Memory B cell (primary cell): ENCODE data around the gene SOCS6.

Experiments used
- ATAC-seq: fragments of 150-1000 bp; cut with Tn5 transposase; 2 replicates; pipeline ENCODE4 v1.10.0; 2021; ENCODE audit warnings: low read depth, mild to moderate bottlenecking, moderate library complexity
- DNase-seq, 2 donors: peaks; one replicate each; pipeline ENCODE4 v3.0.0; 2022; ENCODE audit warnings: low spot score in 2 of 2
- H3K27ac Mint-ChIP-seq: one replicate; pipeline ENCODE4 v1.8.0; 2022; ENCODE audit warnings: mild to moderate bottlenecking, moderate library complexity, mixed read lengths
- H3K27me3 Mint-ChIP-seq: one replicate; pipeline ENCODE4 v1.8.0; 2022; ENCODE audit warnings: mixed read lengths
- H3K36me3 Mint-ChIP-seq: one replicate; pipeline ENCODE4 v1.8.0; 2022; ENCODE audit warnings: mild to moderate bottlenecking, mixed read lengths
- H3K4me1 Mint-ChIP-seq: one replicate; pipeline ENCODE4 v1.8.0; 2022; ENCODE audit warnings: mixed read lengths
- H3K4me3 Mint-ChIP-seq: one replicate; pipeline ENCODE4 v1.8.0; 2022; ENCODE audit warnings: mild to moderate bottlenecking, moderate library complexity, mixed read lengths
- H3K9me3 Mint-ChIP-seq: one replicate; pipeline ENCODE4 v1.8.0; 2022; ENCODE audit warnings: mixed read lengths

SOCS6 gene

GRCh38 chr18:70295192-70296188, 6.6 kb downstream of the SOCS6 start:
- no peak for DNase-seq
- peaks cover 4% of the 10 kb centered on the region for H3K27me3 Mint-ChIP-seq
- H3K36me3 Mint-ChIP-seq: no peaks in the 10 kb centered on the region
- no peak overlapping the region for H3K4me3 Mint-ChIP-seq
- H3K9me3 Mint-ChIP-seq: no peaks in the 10 kb centered on the region
- H3K4me1 Mint-ChIP-seq: no peaks in the 10 kb centered on the region
- H3K27ac Mint-ChIP-seq: no peak overlapping the region
- no peak for ATAC-seq

- no peak for DNase-seq
- Mint-ChIP-seq H3K9me3 (no peaks in the 10 kb centered on the region), H3K27ac (no peak overlapping the region), H3K4me3 (no peak overlapping the region), H3K36me3 (no peaks in the 10 kb centered on the region), H3K4me1 (no peaks in the 10 kb centered on the region), H3K27me3 (peaks cover 4% of the 10 kb centered on the region)
- ATAC-seq: no peak
These were observed 7.4 kb downstream of the SOCS6 start for GRCh38 chr18:70296289-70296688.

- Mint-ChIP-seq H3K27me3 (peaks cover 4% of the 10 kb centered on the region), H3K4me1 (no peaks in the 10 kb centered on the region), H3K4me3 (no peak overlapping the region), H3K9me3 (no peaks in the 10 kb centered on the region), H3K27ac (no peak overlapping the region), H3K36me3 (no peaks in the 10 kb centered on the region)
- DNase-seq (no peak), ATAC-seq (no peak)
These were observed 7.9 kb downstream of the SOCS6 start for GRCh38 chr18:70296781-70297180.

GRCh38 chr18:70299393-70299792, 10.5 kb downstream of the SOCS6 start:
- ATAC-seq: no peak
- Mint-ChIP-seq H3K9me3 (no peaks in the 10 kb centered on the region), H3K27ac (no peak overlapping the region), H3K4me3 (no peak overlapping the region), H3K27me3 (no peaks in the 10 kb centered on the region), H3K36me3 (no peaks in the 10 kb centered on the region), H3K4me1 (no peaks in the 10 kb centered on the region)
- no peak for DNase-seq

GRCh38 chr18:70301667-70302066, 12.8 kb downstream of the SOCS6 start:
- H3K36me3 Mint-ChIP-seq: no peaks in the 10 kb centered on the region
- ATAC-seq (no peak), DNase-seq (no peak)
- H3K27me3 Mint-ChIP-seq: no peaks in the 10 kb centered on the region
- no peaks in the 10 kb centered on the region for H3K9me3 Mint-ChIP-seq
- H3K4me1 Mint-ChIP-seq: no peaks in the 10 kb centered on the region
- no peak overlapping the region for H3K27ac Mint-ChIP-seq
- H3K4me3 Mint-ChIP-seq: no peak overlapping the region

GRCh38 chr18:70308555-70309294, 19.9 kb downstream of the SOCS6 start:
- H3K4me3 Mint-ChIP-seq: no peak overlapping the region
- H3K36me3 Mint-ChIP-seq: no peaks in the 10 kb centered on the region
- DNase-seq (no peak), ATAC-seq (no peak)
- H3K27ac Mint-ChIP-seq: no peak overlapping the region
- no peaks in the 10 kb centered on the region for H3K27me3 Mint-ChIP-seq
- H3K4me1 Mint-ChIP-seq: no peaks in the 10 kb centered on the region
- peaks cover 5% of the 10 kb centered on the region for H3K9me3 Mint-ChIP-seq

GRCh38 chr18:70310560-70311320, 21.9 kb downstream of the SOCS6 start:
- no peak overlapping the region for H3K4me3 Mint-ChIP-seq
- H3K27ac Mint-ChIP-seq: no peak overlapping the region
- no peaks in the 10 kb centered on the region for H3K36me3 Mint-ChIP-seq
- no peaks in the 10 kb centered on the region for H3K4me1 Mint-ChIP-seq
- H3K9me3 Mint-ChIP-seq: peaks cover 5% of the 10 kb centered on the region
- ATAC-seq: no peak
- DNase-seq: no peak
- H3K27me3 Mint-ChIP-seq: no peaks in the 10 kb centered on the region

GRCh38 chr18:70311726-70312125, 22.9 kb downstream of the SOCS6 start:
- Mint-ChIP-seq H3K27ac (no peak overlapping the region), H3K4me1 (no peaks in the 10 kb centered on the region), H3K27me3 (no peaks in the 10 kb centered on the region), H3K9me3 (peaks cover 5% of the 10 kb centered on the region), H3K36me3 (no peaks in the 10 kb centered on the region), H3K4me3 (no peak overlapping the region)
- no peak for DNase-seq
- no peak for ATAC-seq

- H3K4me3 Mint-ChIP-seq: no peak overlapping the region
- H3K27me3 Mint-ChIP-seq: no peaks in the 10 kb centered on the region
- peaks cover 3% of the 10 kb centered on the region for H3K9me3 Mint-ChIP-seq
- H3K36me3 Mint-ChIP-seq: no peaks in the 10 kb centered on the region
- no peak overlapping the region for H3K27ac Mint-ChIP-seq
- no peak for DNase-seq
- H3K4me1 Mint-ChIP-seq: no peaks in the 10 kb centered on the region
- no peak for ATAC-seq
These were observed 24.8 kb downstream of the SOCS6 start for GRCh38 chr18:70313640-70314039.

GRCh38 chr18:70314151-70314782, 25.4 kb downstream of the SOCS6 start:
- H3K36me3 Mint-ChIP-seq: no peaks in the 10 kb centered on the region
- H3K27me3 Mint-ChIP-seq: no peaks in the 10 kb centered on the region
- ATAC-seq (no peak), DNase-seq (no peak)
- peaks cover 1% of the 10 kb centered on the region for H3K9me3 Mint-ChIP-seq
- H3K4me1 Mint-ChIP-seq: no peaks in the 10 kb centered on the region
- H3K27ac Mint-ChIP-seq: no peak overlapping the region
- no peak overlapping the region for H3K4me3 Mint-ChIP-seq

GRCh38 chr18:70319187-70319586, 30.3 kb downstream of the SOCS6 start:
- no peak for DNase-seq
- no peak overlapping the region for H3K27ac Mint-ChIP-seq
- H3K4me3 Mint-ChIP-seq: no peak overlapping the region
- H3K9me3 Mint-ChIP-seq: no peaks in the 10 kb centered on the region
- no peak for ATAC-seq
- H3K27me3 Mint-ChIP-seq: no peaks in the 10 kb centered on the region
- H3K4me1 Mint-ChIP-seq: no peaks in the 10 kb centered on the region
- no peaks in the 10 kb centered on the region for H3K36me3 Mint-ChIP-seq

- H3K27me3 Mint-ChIP-seq: no peaks in the 10 kb centered on the region
These were observed 32.8 kb downstream of the SOCS6 start for GRCh38 chr18:70321616-70322015.

GRCh38 chr18:70322385-70322784, 33.5 kb downstream of the SOCS6 start:
- DNase-seq (no peak), ATAC-seq (no peak)
- H3K4me1 Mint-ChIP-seq: no peaks in the 10 kb centered on the region
- H3K36me3 Mint-ChIP-seq: no peaks in the 10 kb centered on the region
- H3K27me3 Mint-ChIP-seq: no peaks in the 10 kb centered on the region
- no peak overlapping the region for H3K27ac Mint-ChIP-seq
- H3K9me3 Mint-ChIP-seq: no peaks in the 10 kb centered on the region
- H3K4me3 Mint-ChIP-seq: no peak overlapping the region

More at GRCh38 chr18:70321616-70322015, 32.8 kb downstream of the SOCS6 start:
- DNase-seq: no peak
- H3K4me3 Mint-ChIP-seq: no peak overlapping the region
- H3K9me3 Mint-ChIP-seq: no peaks in the 10 kb centered on the region
- H3K27ac Mint-ChIP-seq: no peak overlapping the region
- H3K4me1 Mint-ChIP-seq: no peaks in the 10 kb centered on the region
- ATAC-seq: no peak
- H3K36me3 Mint-ChIP-seq: no peaks in the 10 kb centered on the region
